ENCODE results near the gene RANBP17. TPM values are rescaled to one million over a fixed set of nuclear protein-coding genes. Genes with fewer than 3 reads are reported as not detected.

The RANBP17 gene
- total RNA-seq, 6 donors from 2014 or later, result 12.6 to 81.4 (median 23.9) TPM

GRCh38 chr5:171149333-171149732 is 287.5 kb downstream of the RANBP17 start:
- Histone ChIP-seq H3K36me3 (no peaks in the 10 kb centered on the region), H3K27ac (no peak overlapping the region), H3K9me3 (no peaks in the 10 kb centered on the region), H3K4me3 (no peak overlapping the region), H3K4me1 (no peaks in the 10 kb centered on the region), H3K27me3 (no peaks in the 10 kb centered on the region)
- WGBS, 2 donors, result 89 to 92% methylated on average over 2 of the region's 2 CpGs
- no peak for DNase-seq
- no peak for TF ChIP-seq CTCF (IDR thresholded peaks at IDR 0.05)
- TF ChIP-seq POLR2A (IDR thresholded peaks at IDR 0.05), result no peak
- no peak for TF ChIP-seq EP300 (IDR thresholded peaks at IDR 0.05)
- no peak for TF ChIP-seq POLR2AphosphoS5 (IDR thresholded peaks at IDR 0.05)
- no peak for ATAC-seq (ENCODE audit: low FRiP score in 2 of 2)

GRCh38 chr5:171149772-171150171 is 288.0 kb downstream of the RANBP17 start:
- Histone ChIP-seq H3K4me1 (no peaks in the 10 kb centered on the region), H3K36me3 (no peaks in the 10 kb centered on the region), H3K9me3 (no peaks in the 10 kb centered on the region), H3K27ac (no peak overlapping the region), H3K27me3 (no peaks in the 10 kb centered on the region), H3K4me3 (no peak overlapping the region)
- no peak for ATAC-seq (ENCODE audit: low FRiP score in 2 of 2)
- TF ChIP-seq POLR2AphosphoS5 (IDR thresholded peaks at IDR 0.05) (no peak), POLR2A (IDR thresholded peaks at IDR 0.05) (no peak), CTCF (IDR thresholded peaks at IDR 0.05) (no peak), EP300 (IDR thresholded peaks at IDR 0.05) (no peak)
- DNase-seq, result no peak
- 70 to 76% methylated on average over 3 of the region's 3 CpGs for WGBS, 2 donors

- ATAC-seq (ENCODE audit: low FRiP score in 2 of 2), result no peak
- no peaks in the 10 kb centered on the region for H3K36me3 ChIP-seq
Measured at GRCh38 chr5:171152382-171152781, 290.6 kb downstream of the RANBP17 start.

GRCh38 chr5:171155621-171156020 is 293.8 kb downstream of the RANBP17 start:
- Histone ChIP-seq H3K36me3 (no peaks in the 10 kb centered on the region), H3K4me1 (no peaks in the 10 kb centered on the region), H3K27ac (no peak overlapping the region), H3K27me3 (no peaks in the 10 kb centered on the region), H3K4me3 (no peak overlapping the region), H3K9me3 (no peaks in the 10 kb centered on the region)
- no peak for ATAC-seq (ENCODE audit: low FRiP score in 2 of 2)
- TF ChIP-seq POLR2A (IDR thresholded peaks at IDR 0.05) (no peak), CTCF (IDR thresholded peaks at IDR 0.05) (no peak), EP300 (IDR thresholded peaks at IDR 0.05) (no peak), POLR2AphosphoS5 (IDR thresholded peaks at IDR 0.05) (no peak)
- no peak for DNase-seq
- 84 to 85% methylated on average over 1 of the region's 1 CpG for WGBS, 2 donors

More at GRCh38 chr5:171152382-171152781, 290.6 kb downstream of the RANBP17 start:
- no peak for TF ChIP-seq CTCF (IDR thresholded peaks at IDR 0.05)
- Histone ChIP-seq H3K4me1 (no peaks in the 10 kb centered on the region), H3K27ac (no peak overlapping the region), H3K27me3 (no peaks in the 10 kb centered on the region), H3K9me3 (no peaks in the 10 kb centered on the region), H3K4me3 (no peak overlapping the region)
- WGBS, 2 donors, result 87 to 98% methylated on average over 4 of the region's 4 CpGs
- DNase-seq, result no peak

GRCh38 chr5:171157276-171157675 is 295.5 kb downstream of the RANBP17 start:
- no peak for ATAC-seq (ENCODE audit: low FRiP score in 2 of 2)
- Histone ChIP-seq H3K36me3 (no peaks in the 10 kb centered on the region), H3K9me3 (no peaks in the 10 kb centered on the region), H3K4me3 (no peak overlapping the region), H3K27me3 (no peaks in the 10 kb centered on the region), H3K27ac (no peak overlapping the region), H3K4me1 (no peaks in the 10 kb centered on the region)
- 81% methylated on average over 2 of the region's 2 CpGs for WGBS, 2 donors
- no peak for DNase-seq
- no peak for TF ChIP-seq POLR2A (IDR thresholded peaks at IDR 0.05)
- no peak for TF ChIP-seq EP300 (IDR thresholded peaks at IDR 0.05)
- no peak for TF ChIP-seq POLR2AphosphoS5 (IDR thresholded peaks at IDR 0.05)
- TF ChIP-seq CTCF (IDR thresholded peaks at IDR 0.05), result no peak
